HepG2 (cell line): ENCODE measurements around the gene AGFG1. TPM values are rescaled to one million over a fixed set of nuclear protein-coding genes. Genes with fewer than 3 reads are reported as not detected.
A peak's percentile ranks its signal among the peaks of the same experiment; 100 is the strongest.

Experiments used
- HMGA1 ChIP-seq: sonication (generic); formaldehyde crosslinking; conservative IDR thresholded peaks from 2 replicates; pipeline ENCODE4 v1.4.0; 2020; ENCODE audit warnings: missing genetic modification reagents
- ISL2 ChIP-seq: sonication (generic); formaldehyde crosslinking; IDR thresholded peaks from 2 replicates; pipeline ENCODE4 v1.5.0; 2020; ENCODE audit warnings: missing genetic modification reagents
- KMT2B ChIP-seq: IDR thresholded peaks from 2 replicates; pipeline ENCODE4 v1.6.1; 2016; ENCODE audit warnings: missing genetic modification reagents, missing compliant biosample characterization
- NFIB ChIP-seq: sonication (generic); formaldehyde crosslinking; IDR thresholded peaks from 2 replicates; pipeline ENCODE4 v1.9.0; 2021; ENCODE audit warnings: missing genetic modification reagents, mild to moderate bottlenecking, borderline replicate concordance
- POLR2G ChIP-seq: fragments of 200-400 bp; formaldehyde crosslinking; IDR thresholded peaks from 2 replicates; pipeline ENCODE4 v1.6.1; 2018; ENCODE audit warnings: mild to moderate bottlenecking, low read depth, low read length, moderate library complexity
- PRDM10 ChIP-seq: sonication (generic); formaldehyde crosslinking; IDR thresholded peaks from 2 replicates; pipeline ENCODE4 v1.4.0; 2020; ENCODE audit warnings: low read depth, missing genetic modification reagents
- SIN3A ChIP-seq: IDR thresholded peaks from 2 replicates; pipeline ENCODE4 v1.6.1; 2011; ENCODE audit warnings: low read depth, mild to moderate bottlenecking, control low read depth, low read length, borderline replicate concordance
- SMAD1 ChIP-seq: sonication (generic); formaldehyde crosslinking; IDR thresholded peaks from 2 replicates; pipeline ENCODE4 v1.4.0; 2020; ENCODE audit warnings: missing genetic modification reagents, low read depth, mild to moderate bottlenecking, borderline replicate concordance
- SNAI1 ChIP-seq: sonication (generic); formaldehyde crosslinking; IDR thresholded peaks from 2 replicates; pipeline ENCODE4 v1.5.0; 2020; ENCODE audit warnings: mild to moderate bottlenecking, missing genetic modification reagents, borderline replicate concordance
- SOX13 ChIP-seq, 3 experiments: fragments of 450-650 bp in 1 of 3; sonication (generic) in 1 of 3; formaldehyde crosslinking in 1 of 3; IDR thresholded peaks in 2 of 3; conservative IDR thresholded peaks in 1 of 3; 2 replicates each; pipeline versions ENCODE4 v1.5.0 to v1.6.1; 2016 to 2020; ENCODE audit warnings: antibody characterized with exemption in 1 of 3, mild to moderate bottlenecking in 1 of 3, missing compliant biosample characterization in 1 of 3, missing genetic modification reagents in 1 of 3, moderate library complexity in 1 of 3
- TFAP4 ChIP-seq: sonication (generic); IDR thresholded peaks from 2 replicates; pipeline ENCODE4 v1.6.1; 2016; ENCODE audit warnings: low read depth, borderline replicate concordance
- XRCC5 ChIP-seq: fragments of 200-400 bp; formaldehyde crosslinking; optimal IDR thresholded peaks from 2 replicates; pipeline ENCODE3; 2017; ENCODE audit warnings: mild to moderate bottlenecking, low read length
- ZBTB38 ChIP-seq: sonication (generic); formaldehyde crosslinking; IDR thresholded peaks from 2 replicates; pipeline ENCODE4 v1.5.1; 2020; ENCODE audit warnings: mild to moderate bottlenecking, missing genetic modification reagents
- ZKSCAN1 ChIP-seq: fragments of 150-350 bp; IDR thresholded peaks from 2 replicates; pipeline ENCODE4 v1.6.1; 2014; ENCODE audit warnings: low read length
- ZNF225 ChIP-seq: sonication (generic); formaldehyde crosslinking; IDR thresholded peaks from 2 replicates; pipeline ENCODE4 v1.4.0; 2020; ENCODE audit warnings: mild to moderate bottlenecking, missing genetic modification reagents
- ZNF350 ChIP-seq: sonication (generic); formaldehyde crosslinking; IDR thresholded peaks from 2 replicates; pipeline ENCODE4 v1.4.0; 2020; ENCODE audit warnings: mild to moderate bottlenecking, low read depth, missing genetic modification reagents, borderline replicate concordance
- ZNF431 ChIP-seq: sonication (generic); formaldehyde crosslinking; IDR thresholded peaks from 2 replicates; pipeline ENCODE4 v1.9.0; 2022; ENCODE audit warnings: missing genetic modification reagents, low read depth, mild to moderate bottlenecking, borderline replicate concordance
- ZNF441 ChIP-seq: sonication (generic); formaldehyde crosslinking; IDR thresholded peaks from 2 replicates; pipeline ENCODE4 v1.7.0; 2021; ENCODE audit warnings: missing genetic modification reagents, borderline replicate concordance
- ZNF563 ChIP-seq: sonication (generic); formaldehyde crosslinking; IDR thresholded peaks from 2 replicates; pipeline ENCODE4 v1.8.0; 2022; ENCODE audit warnings: mild to moderate bottlenecking, moderate library complexity, missing genetic modification reagents
- ZNF724P ChIP-seq: sonication (generic); formaldehyde crosslinking; IDR thresholded peaks from 2 replicates; pipeline ENCODE4 v1.8.0; 2022; ENCODE audit warnings: missing genetic modification reagents, borderline replicate concordance
- polyA plus RNA-seq, 8 experiments: library from polyadenylated mRNA; depleted of rRNA in 3 of 8; stranded (reverse) in 7 of 8; unstranded in 1 of 8; fragments of >200 nt; fragmentation: Illumina TruSeq in 4 of 8; extraction: Trizol in 4 of 8; gene quantifications; 2 replicates each; pipeline versions ENCODE4 v1.2.1 to v1.2.3, GENCODE V29; 2011 to 2016; ENCODE audit warnings: low read depth in 4 of 8, missing spikeins in 1 of 8, mixed read lengths in 1 of 8; ENCODE audit not compliant: insufficient read depth in 1 of 8
- total RNA-seq, 5 experiments: library from RNA; depleted of rRNA; stranded (reverse); fragments of >200 nt; fragmentation: Illumina TruSeq; extraction: Trizol; gene quantifications; 2 replicates each; pipeline ENCODE4 v1.2.3, GENCODE V29; 2016; ENCODE audit warnings: low read depth in 1 of 5
- TF ChIP-seq, protein P1 (sequence below): sonication (generic); formaldehyde crosslinking; IDR thresholded peaks from 2 replicates; pipeline ENCODE4 v1.9.0; 2021; ENCODE audit warnings: missing genetic modification reagents, borderline replicate concordance

The AGFG1 gene
- total and polyA plus RNA-seq, 2 of the 13 experiments (the other 11 are each of a cell fraction or from before 2014, with no cell fraction given): 145 to 168 TPM

- TF ChIP-seq PRDM10 (CRISPR knock-in tag): no peak
- peak; percentile 20; the same call in 1 of the 2 replicates for TF ChIP-seq POLR2G
- no peak; the same call in 1 of the 2 replicates for TF ChIP-seq ZBTB38
- no peak for TF ChIP-seq ZNF225 (CRISPR knock-in tag)
- no peak for TF ChIP-seq TFAP4
- TF ChIP-seq, protein P1, sequence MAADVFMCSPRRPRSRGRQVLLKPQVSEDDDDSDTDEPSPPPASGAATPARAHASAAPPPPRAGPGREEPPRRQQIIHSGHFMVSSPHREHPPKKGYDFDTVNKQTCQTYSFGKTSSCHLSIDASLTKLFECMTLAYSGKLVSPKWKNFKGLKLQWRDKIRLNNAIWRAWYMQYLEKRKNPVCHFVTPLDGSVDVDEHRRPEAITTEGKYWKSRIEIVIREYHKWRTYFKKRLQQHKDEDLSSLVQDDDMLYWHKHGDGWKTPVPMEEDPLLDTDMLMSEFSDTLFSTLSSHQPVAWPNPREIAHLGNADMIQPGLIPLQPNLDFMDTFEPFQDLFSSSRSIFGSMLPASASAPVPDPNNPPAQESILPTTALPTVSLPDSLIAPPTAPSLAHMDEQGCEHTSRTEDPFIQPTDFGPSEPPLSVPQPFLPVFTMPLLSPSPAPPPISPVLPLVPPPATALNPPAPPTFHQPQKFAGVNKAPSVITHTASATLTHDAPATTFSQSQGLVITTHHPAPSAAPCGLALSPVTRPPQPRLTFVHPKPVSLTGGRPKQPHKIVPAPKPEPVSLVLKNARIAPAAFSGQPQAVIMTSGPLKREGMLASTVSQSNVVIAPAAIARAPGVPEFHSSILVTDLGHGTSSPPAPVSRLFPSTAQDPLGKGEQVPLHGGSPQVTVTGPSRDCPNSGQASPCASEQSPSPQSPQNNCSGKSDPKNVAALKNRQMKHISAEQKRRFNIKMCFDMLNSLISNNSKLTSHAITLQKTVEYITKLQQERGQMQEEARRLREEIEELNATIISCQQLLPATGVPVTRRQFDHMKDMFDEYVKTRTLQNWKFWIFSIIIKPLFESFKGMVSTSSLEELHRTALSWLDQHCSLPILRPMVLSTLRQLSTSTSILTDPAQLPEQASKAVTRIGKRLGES (CRISPR knock-in tag): no peak
- TF ChIP-seq KMT2B (CRISPR knock-in tag): peak; percentile 34
- TF ChIP-seq ZNF724P (CRISPR knock-in tag): no peak
- TF ChIP-seq SIN3A: no peak
- TF ChIP-seq ISL2 (CRISPR knock-in tag): no peak
- no peak for TF ChIP-seq NFIB (CRISPR knock-in tag)
- TF ChIP-seq XRCC5: no peak
- no peak for TF ChIP-seq ZNF441 (CRISPR knock-in tag)
- no peak for TF ChIP-seq SMAD1 (CRISPR knock-in tag)
- no peak for TF ChIP-seq ZNF350
- no peak for TF ChIP-seq SNAI1
- no peak for TF ChIP-seq SOX13 (IDR thresholded peaks at IDR 0.05)
- peak in 1 of 2 experiments; percentile 5; a peak in 1 of 4 replicates for TF ChIP-seq SOX13 (CRISPR knock-in tag; conservative IDR thresholded peaks at IDR 0.05 in 1 of 2, IDR thresholded peaks at IDR 0.05 in 1 of 2)
- TF ChIP-seq HMGA1 (CRISPR knock-in tag): no peak
- 0 out of 2 replicates have a peak, but pooled peaks have one; percentile 16 for TF ChIP-seq ZNF563 (CRISPR knock-in tag)
- TF ChIP-seq ZNF431 (CRISPR knock-in tag): no peak
- TF ChIP-seq ZKSCAN1: no peak
Measured at GRCh38 chr2:227472265-227473121, 537 bp downstream of the AGFG1 start (continued).
